Endometrium (tissue), 2 donors: Measurements from ENCODE around the gene PEAK1.
"Not testable (repeated sequence)": the region's sequence is repeated elsewhere in the genome, so short reads cannot be mapped to it uniquely, and the experiment has no call there.

ENCODE experiments used
- FAIRE-seq: peaks from 2 replicates; lab custom pipeline; 2012; peaks lifted over from hg19 to GRCh38; lab: Jason Lieb, UNC
- donor health status: control.
- donor health status: control.

Gene PEAK1

GRCh38 chr15:77176148-77176547 is 243.8 kb downstream of the PEAK1 start:
- not testable (repeated sequence) for FAIRE-seq

- FAIRE-seq = no peak
These were observed 246.4 kb downstream of the PEAK1 start for GRCh38 chr15:77173487-77173886.

GRCh38 chr15:77171221-77171967 is 248.5 kb downstream of the PEAK1 start:
- FAIRE-seq = no peak

GRCh38 chr15:77168616-77169015 is 251.3 kb downstream of the PEAK1 start:
- no peak for FAIRE-seq

GRCh38 chr15:77168141-77168540 is 251.8 kb downstream of the PEAK1 start:
- FAIRE-seq = no peak

GRCh38 chr15:77167406-77167805 is 252.5 kb downstream of the PEAK1 start:
- peak; percentile 51 for FAIRE-seq

- no peak for FAIRE-seq
These were observed 256.0 kb downstream of the PEAK1 start for GRCh38 chr15:77163781-77164384.

GRCh38 chr15:77162872-77163633 is 256.9 kb downstream of the PEAK1 start:
- no peak for FAIRE-seq

- no peak for FAIRE-seq
These were observed 259.1 kb downstream of the PEAK1 start for GRCh38 chr15:77160562-77161478.

- FAIRE-seq = not testable (repeated sequence)
These were observed 263.9 kb downstream of the PEAK1 start for GRCh38 chr15:77156000-77156399.

GRCh38 chr15:77148191-77148590 is 271.7 kb downstream of the PEAK1 start:
- FAIRE-seq = no peak

- no peak for FAIRE-seq
These were observed 274.5 kb downstream of the PEAK1 start for GRCh38 chr15:77145370-77145769.

GRCh38 chr15:77144492-77145070 is 275.3 kb downstream of the PEAK1 start:
- FAIRE-seq = peak; percentile 93

GRCh38 chr15:77144026-77144425 is 275.9 kb downstream of the PEAK1 start:
- no peak for FAIRE-seq

- FAIRE-seq = no peak
These were observed 276.3 kb downstream of the PEAK1 start for GRCh38 chr15:77143616-77144015.

- FAIRE-seq = no peak
These were observed 276.7 kb downstream of the PEAK1 start for GRCh38 chr15:77143191-77143590.

- FAIRE-seq = no peak
These were observed 279.7 kb downstream of the PEAK1 start for GRCh38 chr15:77140220-77140619.

- no peak for FAIRE-seq
These were observed 280.6 kb downstream of the PEAK1 start for GRCh38 chr15:77139312-77139711.

- FAIRE-seq = no peak
These were observed 281.8 kb downstream of the PEAK1 start for GRCh38 chr15:77138167-77138522.

- no peak for FAIRE-seq
These were observed 284.7 kb downstream of the PEAK1 start for GRCh38 chr15:77135181-77135580.

GRCh38 chr15:77130315-77130930 is 289.5 kb downstream of the PEAK1 start:
- FAIRE-seq = no peak
